Measurements from ENCODE around the gene TANGO2.

Gene TANGO2

GRCh38 chr22:19998232-19998951, 22.5 kb upstream of the TANGO2 start:
- Histone ChIP-seq H3K27ac (replicated peaks; ENCODE audit: low read length) (peak overlapping the region; percentile 49), H2BK5ac (ENCODE audit: low read length) (peak overlapping the region; percentile 85), H3K4ac (ENCODE audit: low read length) (peak overlapping the region; percentile 79), H3K23ac (ENCODE audit: low read depth, low read length, poor library complexity) (no peak overlapping the region), H3K14ac (ENCODE audit: low read length) (peak overlapping the region; percentile 83), H2BK12ac (ENCODE audit: low read length) (peak overlapping the region; percentile 87), H3K4me3 (ENCODE audit: low read length in 2 of 2) (no peak overlapping the region), H4K91ac (ENCODE audit: low read depth, low read length, poor library complexity) (peak overlapping the region; percentile 11), H3K9ac (ENCODE audit: low read depth, low read length, poor library complexity) (peak overlapping the region; percentile 80), H2AK5ac (ENCODE audit: low read depth, low read length) (peak overlapping the region; percentile 87), H3K36me3 (replicated peaks in 1 of 2; ENCODE audit: control insufficient read depth in 2 of 2, insufficient read depth in 2 of 2, low read length in 2 of 2) (no peaks in the 10 kb centered on the region), H2BK15ac (ENCODE audit: low read length) (peak overlapping the region; percentile 86), H3K18ac (ENCODE audit: low read length) (peak overlapping the region; percentile 91), H3K27me3 (ENCODE audit: control insufficient read depth in 3 of 3, insufficient read depth in 3 of 3, low read depth in 1 of 3, low read length in 3 of 3) (no peaks in the 10 kb centered on the region), H3K4me2 (ENCODE audit: insufficient read depth, low read length, poor library complexity, severe bottlenecking) (peak overlapping the region; percentile 29), H3K4me1 (ENCODE audit: control insufficient read depth in 2 of 2, insufficient read depth in 1 of 2, low read depth in 1 of 2, low read length in 2 of 2) (peaks cover 38 to 54% of the 10 kb centered on the region in 2 donors), H4K8ac (ENCODE audit: low read depth, low read length) (peak overlapping the region; percentile 19), H2BK120ac (ENCODE audit: low read depth, low read length) (peak overlapping the region; percentile 18), H3K79me1 (ENCODE audit: low read depth, low read length) (no peaks in the 10 kb centered on the region), H2AFZ (ENCODE audit: low read length) (peak overlapping the region; percentile 76), H3K9me3 (replicated peaks in 1 of 2; ENCODE audit: control insufficient read depth in 2 of 2, insufficient read depth in 1 of 2, low read depth in 1 of 2, low read length in 2 of 2) (peaks cover 0 to under 1% of the 10 kb centered on the region in 2 donors)
- WGBS, 2 donors (ENCODE audit: extremely low coverage in 2 of 2, insufficient read length in 2 of 2, insufficient replicate concordance in 1 of 2), result no CpG with 5 or more reads among the region's 16 CpGs
- no peak for DNase-seq (ENCODE audit: low spot score)

- H4K8ac ChIP-seq (ENCODE audit: low read depth, low read length), result peak overlapping the region; percentile 19
- H3K36me3 ChIP-seq (replicated peaks in 1 of 2; ENCODE audit: control insufficient read depth in 2 of 2, insufficient read depth in 2 of 2, low read length in 2 of 2), result no peaks in the 10 kb centered on the region
- peaks cover 2 to 9% of the 10 kb centered on the region in 2 donors for H3K9me3 ChIP-seq (replicated peaks in 1 of 2; ENCODE audit: control insufficient read depth in 2 of 2, insufficient read depth in 1 of 2, low read depth in 1 of 2, low read length in 2 of 2)
- H3K4me2 ChIP-seq (ENCODE audit: insufficient read depth, low read length, poor library complexity, severe bottlenecking), result no peak overlapping the region
- H2BK5ac ChIP-seq (ENCODE audit: low read length), result peak overlapping the region; percentile 85
- H4K91ac ChIP-seq (ENCODE audit: low read depth, low read length, poor library complexity), result peak overlapping the region; percentile 11
- no peak for DNase-seq (ENCODE audit: low spot score)
- H3K9ac ChIP-seq (ENCODE audit: low read depth, low read length, poor library complexity), result peak overlapping the region; percentile 80
- peak overlapping the region; percentile 49 for H3K27ac ChIP-seq (replicated peaks; ENCODE audit: low read length)
- H3K4ac ChIP-seq (ENCODE audit: low read length), result peak overlapping the region; percentile 58
- H3K14ac ChIP-seq (ENCODE audit: low read length), result peak overlapping the region; percentile 83
- peak overlapping the region; percentile 80 for H3K23ac ChIP-seq (ENCODE audit: low read depth, low read length, poor library complexity)
- H2AK5ac ChIP-seq (ENCODE audit: low read depth, low read length), result peak overlapping the region; percentile 87
- H2BK120ac ChIP-seq (ENCODE audit: low read depth, low read length), result peak overlapping the region; percentile 18
- H2BK12ac ChIP-seq (ENCODE audit: low read length), result peak overlapping the region; percentile 99
- H3K4me1 ChIP-seq (ENCODE audit: control insufficient read depth in 2 of 2, insufficient read depth in 1 of 2, low read depth in 1 of 2, low read length in 2 of 2), result peaks cover 38 to 54% of the 10 kb centered on the region in 2 donors
- no peaks in the 10 kb centered on the region for H3K27me3 ChIP-seq (ENCODE audit: control insufficient read depth in 3 of 3, insufficient read depth in 3 of 3, low read depth in 1 of 3, low read length in 3 of 3)
- H3K79me1 ChIP-seq (ENCODE audit: low read depth, low read length), result no peaks in the 10 kb centered on the region
- peak overlapping the region; percentile 66 for H3K18ac ChIP-seq (ENCODE audit: low read length)
- peak overlapping the region; percentile 22 for H2BK15ac ChIP-seq (ENCODE audit: low read length)
- no CpG with 5 or more reads among the region's 8 CpGs for WGBS, 2 donors (ENCODE audit: extremely low coverage in 2 of 2, insufficient read length in 2 of 2, insufficient replicate concordance in 1 of 2)
- no peak overlapping the region for H3K4me3 ChIP-seq (ENCODE audit: low read length in 2 of 2)
- peak overlapping the region; percentile 76 for H2AFZ ChIP-seq (ENCODE audit: low read length)
Measured at GRCh38 chr22:19998991-19999820, 21.7 kb upstream of the TANGO2 start.

DNA sequence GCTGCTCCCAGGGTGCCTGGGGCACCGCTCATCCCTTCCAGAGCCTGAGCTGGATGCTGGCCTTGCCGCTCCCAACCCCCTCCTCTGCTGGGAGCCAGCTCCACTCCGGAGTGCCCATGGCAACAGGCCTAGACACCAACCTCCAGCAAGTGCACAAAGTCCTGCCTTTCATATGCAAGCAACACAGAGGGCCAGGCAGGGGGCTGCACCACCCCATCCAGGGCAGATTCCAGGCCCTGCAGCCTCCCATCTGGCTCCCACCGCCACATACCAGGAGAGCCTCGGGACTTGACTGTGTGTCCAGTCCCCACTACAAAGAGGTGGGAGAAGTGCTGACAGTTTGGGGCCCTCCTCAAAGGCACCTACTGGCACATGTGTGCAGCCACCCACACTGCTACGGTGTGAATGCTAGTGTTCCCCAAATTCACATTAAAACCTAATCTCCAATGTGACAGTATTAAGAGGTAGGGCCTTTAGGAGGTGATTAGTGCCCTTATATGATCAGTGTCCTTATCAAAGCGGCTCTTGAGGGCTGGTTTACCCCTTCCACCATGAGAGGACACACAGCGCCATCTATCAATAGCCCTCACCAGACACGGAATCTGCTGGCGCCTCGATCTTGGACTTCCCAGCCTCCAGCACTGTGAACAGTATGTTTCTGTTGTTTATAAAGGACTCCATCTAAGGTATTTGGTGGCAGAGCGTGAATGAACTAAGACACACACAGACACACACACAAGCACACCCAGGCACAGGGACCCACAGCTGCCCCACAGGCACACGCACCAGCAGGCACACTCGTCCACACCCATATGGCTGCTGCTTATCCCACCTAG, 20.4 kb upstream of the TANGO2 start:
- peak overlapping the region; percentile 1 for H2BK12ac ChIP-seq (ENCODE audit: low read length)
- H3K36me3 ChIP-seq (replicated peaks in 1 of 2; ENCODE audit: control insufficient read depth in 2 of 2, insufficient read depth in 2 of 2, low read length in 2 of 2), result no peaks in the 10 kb centered on the region
- no peak overlapping the region for H4K91ac ChIP-seq (ENCODE audit: low read depth, low read length, poor library complexity)
- H3K27me3 ChIP-seq (ENCODE audit: control insufficient read depth in 3 of 3, insufficient read depth in 3 of 3, low read depth in 1 of 3, low read length in 3 of 3), result no peaks in the 10 kb centered on the region
- peak overlapping the region; percentile 87 for H2AK5ac ChIP-seq (ENCODE audit: low read depth, low read length)
- no peak overlapping the region for H3K27ac ChIP-seq (replicated peaks; ENCODE audit: low read length)
- peak overlapping the region in 1 of 2 donors; percentile 13 for H3K4me3 ChIP-seq (ENCODE audit: low read length in 2 of 2)
- H4K8ac ChIP-seq (ENCODE audit: low read depth, low read length), result no peak overlapping the region
- H3K4ac ChIP-seq (ENCODE audit: low read length), result no peak overlapping the region
- no peak overlapping the region for H3K14ac ChIP-seq (ENCODE audit: low read length)
- H2AFZ ChIP-seq (ENCODE audit: low read length), result peak overlapping the region; percentile 23
- WGBS, 2 donors (ENCODE audit: extremely low coverage in 2 of 2, insufficient read length in 2 of 2, insufficient replicate concordance in 1 of 2), result no CpG with 5 or more reads among the region's 14 CpGs
- H3K79me1 ChIP-seq (ENCODE audit: low read depth, low read length), result no peaks in the 10 kb centered on the region
- peak overlapping the region; percentile 41 for H3K18ac ChIP-seq (ENCODE audit: low read length)
- peaks cover 38 to 54% of the 10 kb centered on the region in 2 donors for H3K4me1 ChIP-seq (ENCODE audit: control insufficient read depth in 2 of 2, insufficient read depth in 1 of 2, low read depth in 1 of 2, low read length in 2 of 2)
- peak overlapping the region; percentile 57 for H3K23ac ChIP-seq (ENCODE audit: low read depth, low read length, poor library complexity)
- H3K4me2 ChIP-seq (ENCODE audit: insufficient read depth, low read length, poor library complexity, severe bottlenecking), result no peak overlapping the region
- H2BK5ac ChIP-seq (ENCODE audit: low read length), result peak overlapping the region; percentile 29
- no peak overlapping the region for H2BK120ac ChIP-seq (ENCODE audit: low read depth, low read length)
- H2BK15ac ChIP-seq (ENCODE audit: low read length), result no peak overlapping the region
- H3K9me3 ChIP-seq (replicated peaks in 1 of 2; ENCODE audit: control insufficient read depth in 2 of 2, insufficient read depth in 1 of 2, low read depth in 1 of 2, low read length in 2 of 2), result peaks cover 2 to 19% of the 10 kb centered on the region in 2 donors
- DNase-seq (ENCODE audit: low spot score), result no peak
- H3K9ac ChIP-seq (ENCODE audit: low read depth, low read length, poor library complexity), result no peak overlapping the region
